Activated CD8-positive, alpha-beta T cell treated with anti-CD3 and anti-CD28 coated beads for 36 hours (primary cell): ENCODE measurements around the gene KLK10. TPM values are rescaled to one million over a fixed set of nuclear protein-coding genes. Genes with fewer than 3 reads are reported as not detected.
A peak's percentile ranks its signal among the peaks of the same experiment; 100 is the strongest.
"Not testable (repeated sequence)": the region's sequence is repeated elsewhere in the genome, so short reads cannot be mapped to it uniquely, and the experiment has no call there.

ENCODE experiments used
- ATAC-seq: fragments of 200-7000 bp; cut with Tn5 transposase; one replicate; pipeline ENCODE4 v1.10.0; 2021; ENCODE audit warnings: mild to moderate bottlenecking, moderate library complexity
- CTCF ChIA-PET: fragments of 350-600 bp; sonication (Branson Sonifier 250); formaldehyde crosslinking; loops from one replicate; lab custom pipeline; 2021; ENCODE audit warnings: antibody characterized with exemption; lab: Charles Lee
- POLR2A ChIA-PET: fragments of 350-600 bp; sonication (Branson Sonifier 250); formaldehyde crosslinking; loops from one replicate; lab custom pipeline; 2021; ENCODE audit warnings: antibody characterized with exemption; lab: Charles Lee
- DNase-seq: peaks from one replicate; pipeline ENCODE4 v3.0.0-alpha.2; 2020
- H3K27ac Mint-ChIP-seq: one replicate; pipeline ENCODE4 v1.8.0; 2021; ENCODE audit warnings: mild to moderate bottlenecking, mixed read lengths
- H3K27me3 Mint-ChIP-seq: one replicate; pipeline ENCODE4 v1.8.0; 2021; ENCODE audit warnings: mixed read lengths
- H3K36me3 Mint-ChIP-seq: one replicate; pipeline ENCODE4 v1.8.0; 2021; ENCODE audit warnings: low read depth, mixed read lengths
- H3K4me1 Mint-ChIP-seq: one replicate; pipeline ENCODE4 v1.8.0; 2021; ENCODE audit warnings: low read depth, mixed read lengths
- H3K4me3 Mint-ChIP-seq: one replicate; pipeline ENCODE4 v1.8.0; 2021; ENCODE audit warnings: mild to moderate bottlenecking, moderate library complexity, mixed read lengths
- H3K9me3 Mint-ChIP-seq: one replicate; pipeline ENCODE4 v1.8.0; 2021; ENCODE audit warnings: mixed read lengths
- CTCF ChIP-seq: fragments of 200-600 bp; IDR thresholded peaks from one replicate; pipeline ENCODE4 v1.8.0; 2022; ENCODE audit warnings: antibody characterized with exemption, mild to moderate bottlenecking
- intact Hi-C: fragments of 100-400 bp; cut with micrococcal nuclease; formaldehyde crosslinking; loops from one replicate; pipeline ENCODE4 v1.10.0; 2022
- total RNA-seq, 2 experiments: library from RNA; stranded (reverse); gene quantifications; one replicate each; pipeline ENCODE4 v1.2.3, GENCODE V29; 2021

The KLK10 gene
- total RNA-seq, 2 experiments from 2014 or later, result not detected

- no peaks in the 10 kb centered on the region for H3K36me3 Mint-ChIP-seq
- H3K4me1 Mint-ChIP-seq, result no peaks in the 10 kb centered on the region
- DNase-seq, result no peak
Measured at GRCh38 chr19:50992666-50993035, 26.9 kb downstream of the KLK10 start.

DNA sequence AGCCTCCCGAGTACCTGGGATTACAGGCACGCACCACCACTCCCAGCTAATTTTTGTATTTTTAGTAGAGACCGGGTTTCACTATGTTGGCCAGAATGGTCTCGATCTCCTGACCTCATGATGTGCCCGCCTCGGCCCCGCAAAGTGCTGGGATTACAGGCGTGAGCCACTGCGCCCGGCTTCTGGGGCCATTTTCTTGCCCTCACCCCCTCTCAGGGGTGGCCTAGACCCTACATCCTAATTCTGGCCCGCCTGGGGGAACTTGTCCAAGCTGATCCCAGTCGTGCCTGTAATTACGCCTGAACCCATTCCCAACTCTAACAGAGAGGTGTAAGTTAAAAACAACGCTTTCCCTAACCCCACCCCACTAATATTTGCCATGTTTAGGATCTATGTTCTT lies 35.1 kb downstream of the KLK10 start:
- ATAC-seq, intact Hi-C loops: not testable (repeated sequence)

More at GRCh38 chr19:50992666-50993035, 26.9 kb downstream of the KLK10 start:
- ChIA-PET POLR2A (no interaction called here), CTCF (interaction anchor here (1.0 to 1.7 kb wide), 3 partner anchors 24 to 71 kb away, joined by 3 to 4 read pairs (median 3); no protein-coding TSS in a partner anchor)
- Mint-ChIP-seq H3K27me3 (peaks cover 30% of the 10 kb centered on the region), H3K27ac (no peak overlapping the region), H3K4me3 (no peak overlapping the region), H3K9me3 (no peaks in the 10 kb centered on the region)
- ATAC-seq, result no peak
- TF ChIP-seq CTCF, result no peak
- intact Hi-C loops, result no loop called here

DNA sequence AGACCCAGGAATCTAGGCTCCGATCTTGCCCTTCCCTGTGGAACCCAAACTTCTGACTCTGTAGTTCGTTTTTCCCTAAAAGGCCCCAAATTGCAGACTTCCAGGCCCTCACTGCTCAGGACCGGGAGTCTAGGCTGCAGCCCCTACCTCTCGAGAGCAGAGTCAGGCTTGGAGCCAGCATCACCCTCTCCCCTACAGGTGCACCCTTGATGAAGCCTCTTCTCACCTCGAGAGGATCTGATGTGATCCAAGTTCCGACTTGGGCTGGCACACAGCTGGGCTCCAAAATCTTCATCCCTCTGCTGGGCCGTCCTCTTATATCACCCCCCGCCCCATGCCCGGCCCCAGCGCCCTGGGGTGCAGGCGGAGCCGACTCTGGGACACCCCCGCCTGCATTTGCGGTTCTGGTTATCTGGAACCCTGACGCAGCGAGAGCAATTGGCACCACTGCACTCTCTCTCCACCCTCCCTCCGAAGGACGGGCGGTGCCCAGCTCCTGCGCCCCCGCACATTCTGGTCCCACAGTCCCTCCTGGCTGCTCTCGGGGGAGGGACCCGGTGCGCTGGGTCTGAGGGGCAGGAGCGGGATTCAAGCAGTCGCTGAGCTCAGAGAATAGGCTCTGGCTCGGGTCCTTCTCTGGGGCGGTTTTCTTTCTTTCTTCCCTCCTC lies 35.8 kb downstream of the KLK10 start, which contains the start of gene KLK7:
Gene KLK7, minus strand, starts transcription at position 293 of the 668 bp plus-strand sequence. CDS start 1,518 bp downstream, outside the sequence.
- Mint-ChIP-seq H3K4me1 (no peaks in the 10 kb centered on the region), H3K27me3 (peaks cover 34% of the 10 kb centered on the region), H3K27ac (no peak within 1 kb of the TSS), H3K9me3 (no peaks in the 10 kb centered on the region), H3K36me3 (no peaks in the 10 kb centered on the region), H3K4me3 (no peak within 1 kb of the TSS)
- DNase-seq, result peak; percentile 8
- intact Hi-C loops, result no loop called here
- ATAC-seq, result no peak
- TF ChIP-seq CTCF, result no peak
- ChIA-PET POLR2A (no interaction called here), CTCF (no interaction called here)

More for the DNA sequence above, 35.1 kb downstream of the KLK10 start:
- POLR2A ChIA-PET, CTCF ChIA-PET, H3K9me3 Mint-ChIP-seq, H3K36me3 Mint-ChIP-seq, H3K4me1 Mint-ChIP-seq, DNase-seq, H3K27ac Mint-ChIP-seq, H3K4me3 Mint-ChIP-seq: not testable (repeated sequence)
- H3K27me3 Mint-ChIP-seq, result peaks cover 36% of the 10 kb centered on the region

DNA sequence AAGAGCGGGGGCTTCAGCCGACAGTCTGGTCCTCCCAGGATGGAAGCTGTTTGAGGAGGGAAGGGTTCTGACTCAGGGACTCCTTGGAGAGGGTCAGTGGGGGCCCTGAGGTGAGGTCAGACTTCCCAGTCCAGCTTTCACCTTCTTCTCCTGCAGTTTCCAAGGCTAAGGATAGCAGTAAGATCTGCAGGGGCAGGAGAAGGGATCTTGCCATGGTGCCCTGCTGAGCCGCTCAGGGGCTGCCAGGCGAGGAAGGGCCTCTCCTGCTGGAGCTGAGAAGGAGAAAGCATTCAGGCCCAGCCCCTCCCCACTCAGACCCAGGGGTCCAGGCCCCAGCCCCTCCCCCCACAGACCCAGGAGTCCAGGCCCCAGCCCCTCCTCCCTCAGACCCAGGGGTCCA lies 37.3 kb downstream of the KLK10 start:
- Mint-ChIP-seq H3K27ac (no peak overlapping the region), H3K9me3 (no peaks in the 10 kb centered on the region), H3K36me3 (no peaks in the 10 kb centered on the region), H3K4me3 (no peak overlapping the region), H3K4me1 (no peaks in the 10 kb centered on the region), H3K27me3 (peaks cover 34% of the 10 kb centered on the region)
- ATAC-seq (no peak), DNase-seq (no peak)
- ChIA-PET POLR2A (no interaction called here), CTCF (no interaction called here)
- TF ChIP-seq CTCF, result no peak
- intact Hi-C loops, result no loop called here

DNA sequence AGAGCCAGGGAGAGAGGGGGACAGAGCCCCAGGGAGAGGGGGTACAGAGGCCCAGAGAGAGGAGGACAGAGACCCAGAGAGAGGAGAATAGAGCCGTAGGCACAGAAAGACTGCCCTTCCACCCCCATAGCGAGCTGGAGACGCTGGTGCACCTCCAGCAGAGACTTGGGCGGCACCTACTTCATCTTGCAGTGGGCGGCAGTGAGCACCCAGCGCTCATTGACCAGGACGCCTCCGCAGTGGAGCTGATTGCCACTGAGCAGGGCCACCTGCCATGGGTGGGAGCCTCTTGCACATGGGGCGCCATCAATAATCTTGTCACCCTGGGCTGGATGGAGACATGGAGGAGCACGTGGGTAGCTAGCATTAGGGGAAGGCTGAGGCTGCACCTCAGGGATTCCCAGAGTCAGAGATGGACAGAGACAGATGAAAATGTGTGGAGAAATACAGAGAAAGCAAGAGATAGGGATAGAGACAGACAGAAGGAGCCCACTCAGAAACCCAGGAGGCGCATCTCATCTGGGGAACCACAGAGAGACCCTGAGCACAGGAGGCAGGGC lies 37.8 kb downstream of the KLK10 start:
- intact Hi-C loops, result no loop called here
- POLR2A ChIA-PET, result no interaction called here
- no peak for ATAC-seq
- peaks cover 37% of the 10 kb centered on the region for H3K27me3 Mint-ChIP-seq
- no peak overlapping the region for H3K27ac Mint-ChIP-seq
- no peak for TF ChIP-seq CTCF
- H3K9me3 Mint-ChIP-seq, result no peaks in the 10 kb centered on the region
- DNase-seq, result no peak
- no peaks in the 10 kb centered on the region for H3K36me3 Mint-ChIP-seq
- H3K4me1 Mint-ChIP-seq, result no peaks in the 10 kb centered on the region
- CTCF ChIA-PET, result no interaction called here
- no peak overlapping the region for H3K4me3 Mint-ChIP-seq
